Measurements from ENCODE around the gene DIAPH1. TPM values are rescaled to one million over a fixed set of nuclear protein-coding genes. Genes with fewer than 3 reads are reported as not detected.
A peak's percentile ranks its signal among the peaks of the same experiment; 100 is the strongest.

DIAPH1 gene
- total RNA-seq, 6 experiments from 2014 or later = 105 to 119 (median 109) TPM

DNA sequence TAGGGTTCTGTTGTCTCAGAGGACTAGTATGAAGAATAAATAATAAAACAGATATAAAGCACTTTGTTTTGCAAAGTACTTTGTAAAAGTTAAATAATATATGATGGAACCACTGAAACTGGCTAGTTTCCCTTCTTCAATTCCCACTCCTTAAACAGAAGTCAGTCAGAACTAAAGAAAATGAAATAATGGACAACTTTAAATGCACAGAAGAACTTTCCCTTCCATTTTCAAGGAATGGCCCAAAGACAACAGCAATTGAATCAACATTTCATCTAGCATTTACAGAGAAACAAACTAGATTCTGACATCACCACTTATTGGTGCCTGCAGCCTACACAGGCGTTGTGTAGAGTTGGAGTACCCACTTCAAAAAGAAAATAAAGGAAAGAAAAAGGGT lies 16.2 kb downstream of the DIAPH1 start:
- H3K9me3 Mint-ChIP-seq = no peaks in the 10 kb centered on the region
- H3K4me3 Mint-ChIP-seq = no peak overlapping the region
- H3K27me3 Mint-ChIP-seq (ENCODE audit: insufficient read depth) = no peaks in the 10 kb centered on the region
- DNase-seq = no peak
- peak overlapping the region; percentile 98 for H3K27ac Mint-ChIP-seq
- H3K36me3 Mint-ChIP-seq (ENCODE audit: low read depth) = no peaks in the 10 kb centered on the region
- H3K4me1 Mint-ChIP-seq (ENCODE audit: low read depth) = peaks cover 79% of the 10 kb centered on the region
- no peak for TF ChIP-seq CTCF (IDR thresholded peaks at IDR 0.05)

DNA sequence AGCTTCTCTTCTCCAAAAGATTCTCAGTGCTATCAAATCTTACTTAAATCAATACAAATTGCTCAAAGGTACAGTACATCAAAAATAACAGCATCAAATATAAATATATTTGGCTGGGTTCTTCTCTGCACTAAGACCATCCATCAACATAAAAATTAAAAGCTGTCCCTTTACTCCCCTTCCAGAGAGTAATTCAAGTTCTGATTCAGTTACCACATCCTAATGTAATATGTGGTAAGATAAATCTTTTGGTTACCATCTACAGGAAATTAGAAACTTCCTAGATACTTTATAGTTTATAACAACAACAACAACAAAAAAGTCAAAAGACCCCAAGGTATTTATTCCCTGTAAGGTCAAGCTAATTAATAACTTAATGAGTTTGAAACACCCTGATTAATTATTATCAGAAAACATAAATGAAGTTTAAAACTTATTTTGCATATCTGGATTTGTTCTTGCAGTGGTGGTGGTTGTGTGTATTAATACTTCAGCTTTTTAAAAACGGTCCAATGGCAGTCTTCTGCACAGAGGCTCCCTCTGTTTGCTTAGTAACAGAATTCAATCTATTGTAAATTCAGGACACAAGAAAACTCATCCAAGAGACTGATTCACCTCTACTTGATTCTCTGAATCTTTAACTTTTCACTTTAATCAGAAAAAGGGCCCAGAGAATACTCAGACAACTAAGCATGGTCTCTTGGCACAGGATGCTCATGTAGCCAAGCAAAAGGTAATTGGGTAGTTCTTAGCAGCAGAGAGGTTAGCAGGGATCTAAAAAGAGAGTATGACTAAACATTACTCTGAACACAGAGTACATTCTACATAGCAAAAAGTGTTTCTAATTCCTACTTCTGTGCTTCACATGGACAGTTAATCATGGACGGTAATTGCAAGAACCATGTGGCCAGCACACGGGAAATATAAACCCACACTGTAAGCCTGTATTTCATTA lies 20.1 kb downstream of the DIAPH1 start:
- DNase-seq = peak; percentile 73
- H3K36me3 Mint-ChIP-seq (ENCODE audit: low read depth) = no peaks in the 10 kb centered on the region
- no peak for TF ChIP-seq CTCF (IDR thresholded peaks at IDR 0.05)

DNA sequence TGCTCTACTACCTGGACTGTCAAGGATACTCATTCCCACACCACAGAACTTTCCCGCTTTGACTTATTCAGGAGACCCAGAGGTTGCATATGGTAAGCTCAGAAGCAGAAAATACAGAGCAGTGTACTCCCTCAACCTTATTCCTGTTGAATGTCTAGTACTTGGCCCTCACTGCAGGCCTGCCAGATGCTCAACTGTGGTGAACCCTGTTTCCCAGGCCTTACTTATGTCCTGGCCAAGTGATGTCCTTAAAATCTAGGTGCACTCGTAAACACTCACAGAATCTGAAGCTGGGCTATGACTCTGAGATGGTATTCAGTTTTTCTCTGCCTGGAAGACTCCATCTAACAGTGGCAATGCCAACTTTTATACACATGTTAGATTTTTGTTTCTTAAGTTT lies 21.0 kb downstream of the DIAPH1 start:
- H3K27me3 Mint-ChIP-seq (ENCODE audit: insufficient read depth) = no peaks in the 10 kb centered on the region
- no peak for TF ChIP-seq CTCF (IDR thresholded peaks at IDR 0.05)
- DNase-seq = no peak
- peaks cover 46% of the 10 kb centered on the region for H3K4me1 Mint-ChIP-seq (ENCODE audit: low read depth)
- peak overlapping the region; percentile 4 for H3K27ac Mint-ChIP-seq
- no peak overlapping the region for H3K4me3 Mint-ChIP-seq
- no peaks in the 10 kb centered on the region for H3K9me3 Mint-ChIP-seq
- no peaks in the 10 kb centered on the region for H3K36me3 Mint-ChIP-seq (ENCODE audit: low read depth)

More for the DNA sequence above, 20.1 kb downstream of the DIAPH1 start:
- Mint-ChIP-seq H3K9me3 (no peaks in the 10 kb centered on the region), H3K27ac (peak overlapping the region; percentile 88), H3K27me3 (ENCODE audit: insufficient read depth) (no peaks in the 10 kb centered on the region), H3K4me1 (ENCODE audit: low read depth) (peaks cover 51% of the 10 kb centered on the region), H3K4me3 (no peak overlapping the region)

DNA sequence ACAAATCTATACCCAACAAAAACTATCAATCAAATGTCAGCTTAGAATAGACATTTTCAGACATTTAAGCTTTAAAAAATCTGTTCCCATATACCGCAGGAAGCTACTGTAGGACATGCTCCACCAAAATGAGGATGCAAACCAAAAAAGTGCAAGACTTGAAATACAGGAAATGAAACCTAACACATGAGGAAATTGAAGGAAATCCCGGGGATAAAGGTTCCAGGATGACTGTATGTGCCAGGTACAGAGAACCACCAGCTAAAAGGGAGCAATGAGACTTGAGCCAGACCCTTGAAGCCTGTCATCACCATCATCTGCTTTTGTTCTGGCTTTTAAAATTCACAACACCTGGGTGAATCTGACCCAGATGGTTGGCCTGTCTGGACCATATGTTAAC lies 21.4 kb downstream of the DIAPH1 start:
- Mint-ChIP-seq H3K4me1 (ENCODE audit: low read depth) (peaks cover 46% of the 10 kb centered on the region), H3K9me3 (no peaks in the 10 kb centered on the region), H3K27ac (peak overlapping the region; percentile 4), H3K36me3 (ENCODE audit: low read depth) (no peaks in the 10 kb centered on the region), H3K27me3 (ENCODE audit: insufficient read depth) (no peaks in the 10 kb centered on the region), H3K4me3 (no peak overlapping the region)
- no peak for DNase-seq
- no peak for TF ChIP-seq CTCF (IDR thresholded peaks at IDR 0.05)

GRCh38 chr5:141596867-141597266 lies 21.9 kb downstream of the DIAPH1 start:
- Mint-ChIP-seq H3K27ac (peak overlapping the region; percentile 4; the same call in 1 of the 2 replicates), H3K9me3 (no peaks in the 10 kb centered on the region), H3K27me3 (ENCODE audit: insufficient read depth) (no peaks in the 10 kb centered on the region), H3K36me3 (ENCODE audit: low read depth) (no peaks in the 10 kb centered on the region), H3K4me3 (no peak overlapping the region), H3K4me1 (ENCODE audit: low read depth) (peaks cover 50% of the 10 kb centered on the region)
- no peak for DNase-seq
- no peak for TF ChIP-seq CTCF (IDR thresholded peaks at IDR 0.05)
